H9 (cell line): Measurements from ENCODE around the gene STKLD1. TPM values are rescaled to one million over a fixed set of nuclear protein-coding genes. Genes with fewer than 3 reads are reported as not detected.

Experiments used
- DNase-seq: peaks from one replicate; pipeline ENCODE4 v3.0.0-alpha.2; 2017
- H2AFZ ChIP-seq: one replicate; pipeline ENCODE4 v1.6.1; 2013; ENCODE audit warnings: mild to moderate bottlenecking, low read length, control low read depth, moderate library complexity
- H2AK5ac ChIP-seq: 2 replicates; pipeline ENCODE4 v1.6.1; 2013; ENCODE audit warnings: low read length, control low read depth, mixed read lengths; ENCODE audit not compliant: insufficient read length
- H2BK120ac ChIP-seq: one replicate; pipeline ENCODE4 v1.6.1; 2013; ENCODE audit warnings: low read depth, mild to moderate bottlenecking, low read length, control low read depth, inconsistent platforms; ENCODE audit not compliant: poor library complexity, severe bottlenecking
- H2BK12ac ChIP-seq: 2 replicates; pipeline ENCODE4 v1.6.1; 2013; ENCODE audit warnings: low read length, control low read depth, mixed read lengths, low read depth; ENCODE audit not compliant: insufficient read length
- H2BK15ac ChIP-seq: 2 replicates; pipeline ENCODE4 v1.6.1; 2013; ENCODE audit warnings: low read depth, low read length, control low read depth
- H2BK20ac ChIP-seq: one replicate; pipeline ENCODE4 v1.6.1; 2013; ENCODE audit warnings: low read depth, mild to moderate bottlenecking, low read length, control low read depth, inconsistent platforms; ENCODE audit not compliant: poor library complexity, severe bottlenecking
- H2BK5ac ChIP-seq: 2 replicates; pipeline ENCODE4 v1.6.1; 2013; ENCODE audit warnings: low read length, control low read depth, mixed read lengths; ENCODE audit not compliant: insufficient read length
- H3K14ac ChIP-seq: 2 replicates; pipeline ENCODE4 v1.6.1; 2013; ENCODE audit warnings: low read length, control low read depth; ENCODE audit not compliant: insufficient read depth
- H3K18ac ChIP-seq: 2 replicates; pipeline ENCODE4 v1.6.1; 2013; ENCODE audit warnings: low read depth, mild to moderate bottlenecking, mixed read lengths, low read length, control low read depth; ENCODE audit not compliant: insufficient read length
- H3K23ac ChIP-seq: 2 replicates; pipeline ENCODE4 v1.6.1; 2013; ENCODE audit warnings: low read length, control low read depth, mixed read lengths, low read depth; ENCODE audit not compliant: insufficient read length
- H3K23me2 ChIP-seq: 2 replicates; pipeline ENCODE4 v1.6.1; 2013; ENCODE audit warnings: low read depth, mild to moderate bottlenecking, mixed read lengths, low read length, control low read depth; ENCODE audit not compliant: insufficient read length, poor library complexity, severe bottlenecking
- H3K27ac ChIP-seq: 2 replicates; pipeline ENCODE4 v1.5.1; 2013; ENCODE audit warnings: low read length, control low read depth, mixed read lengths, low read depth; ENCODE audit not compliant: insufficient read length
- H3K27me3 ChIP-seq: 2 replicates; pipeline ENCODE4 v1.6.1; 2013; ENCODE audit warnings: low read length, control low read depth, inconsistent platforms; ENCODE audit not compliant: insufficient read depth
- H3K4ac ChIP-seq: 2 replicates; pipeline ENCODE4 v1.6.1; 2013; ENCODE audit warnings: low read depth, mild to moderate bottlenecking, control low read depth, inconsistent platforms, low read length, moderate library complexity
- H3K4me1 ChIP-seq: 2 replicates; pipeline ENCODE4 v1.6.1; 2013; ENCODE audit warnings: low read length, control low read depth, inconsistent platforms; ENCODE audit not compliant: insufficient read depth
- H3K4me2 ChIP-seq: 2 replicates; pipeline ENCODE4 v1.6.1; 2013; ENCODE audit warnings: low read length, control low read depth, mixed read lengths; ENCODE audit not compliant: insufficient read length, insufficient read depth
- H3K56ac ChIP-seq: 2 replicates; pipeline ENCODE4 v1.6.1; 2013; ENCODE audit warnings: low read depth, mild to moderate bottlenecking, mixed read lengths, low read length, control low read depth; ENCODE audit not compliant: insufficient read length
- H3K79me1 ChIP-seq: 2 replicates; pipeline ENCODE4 v1.6.1; 2013; ENCODE audit warnings: low read depth, mild to moderate bottlenecking, moderate library complexity, low read length, control low read depth, inconsistent platforms; ENCODE audit not compliant: insufficient read depth, poor library complexity, severe bottlenecking
- H3K79me2 ChIP-seq: 2 replicates; pipeline ENCODE4 v1.6.1; 2013; ENCODE audit warnings: low read length, control low read depth, inconsistent platforms; ENCODE audit not compliant: insufficient read depth
- H3K9ac ChIP-seq: 2 replicates; pipeline ENCODE4 v1.6.1; 2013; ENCODE audit warnings: low read length, control low read depth, mixed read lengths; ENCODE audit not compliant: insufficient read length; ENCODE audit errors: extremely low read depth
- H3K9me3 ChIP-seq: one replicate; pipeline ENCODE4 v1.6.1; 2013; ENCODE audit warnings: low read depth, low read length, inconsistent platforms; ENCODE audit not compliant: control insufficient read depth
- H3T11ph ChIP-seq: one replicate; pipeline ENCODE4 v1.6.1; 2013; ENCODE audit warnings: mild to moderate bottlenecking, low read length, control low read depth, inconsistent platforms
- H4K20me1 ChIP-seq: one replicate; pipeline ENCODE4 v1.6.1; 2013; ENCODE audit not compliant: control insufficient read depth, insufficient read length, insufficient read depth
- H4K5ac ChIP-seq: 2 replicates; pipeline ENCODE4 v1.6.1; 2013; ENCODE audit warnings: low read depth, mild to moderate bottlenecking, mixed read lengths, low read length, control low read depth; ENCODE audit not compliant: insufficient read length
- H4K8ac ChIP-seq: replicated peaks from 2 replicates; pipeline ENCODE4 v1.6.1; 2013; ENCODE audit warnings: low read length, control low read depth, mixed read lengths, low read depth; ENCODE audit not compliant: insufficient read length
- H4K91ac ChIP-seq: 2 replicates; pipeline ENCODE4 v1.6.1; 2013; ENCODE audit warnings: low read depth, mild to moderate bottlenecking, moderate library complexity, mixed read lengths, low read length, control low read depth; ENCODE audit not compliant: insufficient read length
- H3K27ac Mint-ChIP-seq, 3 experiments: 2 replicates in 2 of 3; 3 replicates in 1 of 3; pipeline ENCODE4 v1.8.0; 2020 to 2021; ENCODE audit warnings: mixed read lengths in 3 of 3, mild to moderate bottlenecking in 1 of 3, moderate library complexity in 1 of 3
- H3K27me3 Mint-ChIP-seq: 2 replicates; pipeline ENCODE4 v1.8.0; 2021; ENCODE audit warnings: low read depth, mild to moderate bottlenecking, moderate library complexity, mixed read lengths
- H3K36me3 Mint-ChIP-seq, 3 experiments: 2 replicates in 2 of 3; 3 replicates in 1 of 3; pipeline ENCODE4 v1.8.0; 2020 to 2021; ENCODE audit warnings: low read depth in 3 of 3, mixed read lengths in 3 of 3; ENCODE audit not compliant: insufficient read depth in 1 of 3
- H3K4me1 Mint-ChIP-seq, 2 experiments: 2 replicates each; pipeline ENCODE4 v1.8.0; 2020; ENCODE audit warnings: mixed read lengths in 2 of 2
- H3K4me3 Mint-ChIP-seq, 2 experiments: 2 replicates in 1 of 2; 3 replicates in 1 of 2; pipeline ENCODE4 v1.8.0; 2020 to 2021; ENCODE audit warnings: mild to moderate bottlenecking in 2 of 2, mixed read lengths in 2 of 2, moderate library complexity in 1 of 2
- H3K9me3 Mint-ChIP-seq, 2 experiments: 2 replicates in 1 of 2; 3 replicates in 1 of 2; pipeline ENCODE4 v1.8.0; 2020; ENCODE audit warnings: mild to moderate bottlenecking in 2 of 2, mixed read lengths in 2 of 2, moderate library complexity in 1 of 2
- WGBS: extraction: QIAGEN DNeasy Blood & Tissue Kit; methylation state at CpG from one replicate; pipeline ENCODE4 v1.1.7; 2013; ENCODE audit warnings: missing lambda C conversion rate, low lambda C conversion rate, mixed read lengths; ENCODE audit not compliant: insufficient read length; ENCODE audit errors: extremely low coverage; 5-methylcytosine and 5-hydroxymethylcytosine counted together
- total RNA-seq: library from RNA; stranded (reverse); gene quantifications from 2 replicates; pipeline ENCODE4 v1.2.1, GENCODE V29; 2021
- TF ChIP-seq, protein P1 (sequence below): fragments of 200-600 bp; sonication (generic); conservative IDR thresholded peaks from 3 replicates; pipeline ENCODE4 v1.8.0; 2021; ENCODE audit warnings: antibody characterized with exemption, mild to moderate bottlenecking

Gene STKLD1
- total RNA-seq, 1 experiment from 2014 or later = 0.57 TPM

DNA sequence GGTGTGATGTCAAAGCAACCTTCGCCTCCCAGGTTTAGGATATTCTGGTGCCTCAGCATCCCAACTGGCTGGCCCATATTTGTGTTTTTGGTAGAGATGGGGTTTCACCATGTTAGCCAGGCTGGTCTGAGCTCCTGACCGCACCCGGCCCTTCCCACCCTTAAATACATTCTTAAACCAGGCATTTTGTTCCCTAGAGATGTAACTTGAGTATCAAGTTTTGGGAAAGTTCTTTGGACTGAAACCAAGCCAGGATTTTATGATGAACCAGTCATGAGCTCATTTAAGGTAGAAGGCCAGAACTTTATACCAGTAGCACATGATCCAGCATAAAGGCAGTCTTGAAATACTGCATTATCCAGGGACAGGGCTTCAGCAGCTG lies 24.6 kb upstream of the STKLD1 start:
- Mint-ChIP-seq H3K27ac (peak overlapping the region in 1 of 3 experiments; percentile 55; a peak in 2 of 7 replicates), H3K4me3 (peak overlapping the region in 1 of 2 experiments; percentile 55; a peak in 2 of 5 replicates), H3K27me3 (no peaks in the 10 kb centered on the region), H3K4me1 (peaks cover 21 to 31% of the 10 kb centered on the region in 2 experiments), H3K36me3 (peaks cover 43 to 59% (median 51%) of the 10 kb centered on the region in 3 experiments), H3K9me3 (peaks cover 0 to 3% of the 10 kb centered on the region in 2 experiments; a peak in 1 of 5 replicates)
- Histone ChIP-seq H3K14ac (no peak overlapping the region), H3K27ac (no peak overlapping the region), H4K8ac (no peak overlapping the region), H3K9ac (no peak overlapping the region), H2AFZ (no peak overlapping the region), H2BK12ac (no peak overlapping the region), H3K18ac (no peak overlapping the region), H3T11ph (no peak overlapping the region), H3K23me2 (peaks cover 5% of the 10 kb centered on the region), H3K79me1 (peaks cover under 1% of the 10 kb centered on the region), H3K4ac (no peak overlapping the region), H4K5ac (no peak overlapping the region), H2BK5ac (no peak overlapping the region), H3K23ac (no peak overlapping the region), H2BK120ac (no peak overlapping the region), H3K27me3 (no peaks in the 10 kb centered on the region), H4K91ac (no peak overlapping the region), H3K4me1 (no peaks in the 10 kb centered on the region; the same call in 1 of the 2 replicates), H3K9me3 (no peaks in the 10 kb centered on the region), H4K20me1 (no peaks in the 10 kb centered on the region), H2AK5ac (no peak overlapping the region), H3K56ac (no peak overlapping the region), H3K79me2 (peaks cover 8% of the 10 kb centered on the region; the same call in 1 of the 2 replicates), H2BK20ac (no peak overlapping the region), H3K4me2 (no peak overlapping the region), H2BK15ac (no peak overlapping the region)
- TF ChIP-seq, protein P1, sequence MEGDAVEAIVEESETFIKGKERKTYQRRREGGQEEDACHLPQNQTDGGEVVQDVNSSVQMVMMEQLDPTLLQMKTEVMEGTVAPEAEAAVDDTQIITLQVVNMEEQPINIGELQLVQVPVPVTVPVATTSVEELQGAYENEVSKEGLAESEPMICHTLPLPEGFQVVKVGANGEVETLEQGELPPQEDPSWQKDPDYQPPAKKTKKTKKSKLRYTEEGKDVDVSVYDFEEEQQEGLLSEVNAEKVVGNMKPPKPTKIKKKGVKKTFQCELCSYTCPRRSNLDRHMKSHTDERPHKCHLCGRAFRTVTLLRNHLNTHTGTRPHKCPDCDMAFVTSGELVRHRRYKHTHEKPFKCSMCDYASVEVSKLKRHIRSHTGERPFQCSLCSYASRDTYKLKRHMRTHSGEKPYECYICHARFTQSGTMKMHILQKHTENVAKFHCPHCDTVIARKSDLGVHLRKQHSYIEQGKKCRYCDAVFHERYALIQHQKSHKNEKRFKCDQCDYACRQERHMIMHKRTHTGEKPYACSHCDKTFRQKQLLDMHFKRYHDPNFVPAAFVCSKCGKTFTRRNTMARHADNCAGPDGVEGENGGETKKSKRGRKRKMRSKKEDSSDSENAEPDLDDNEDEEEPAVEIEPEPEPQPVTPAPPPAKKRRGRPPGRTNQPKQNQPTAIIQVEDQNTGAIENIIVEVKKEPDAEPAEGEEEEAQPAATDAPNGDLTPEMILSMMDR = no peak
- no peak for DNase-seq
- WGBS = no CpG with 5 or more reads among the region's 3 CpGs
